Measurements from ENCODE around the gene BDH2.

Gene BDH2

DNA sequence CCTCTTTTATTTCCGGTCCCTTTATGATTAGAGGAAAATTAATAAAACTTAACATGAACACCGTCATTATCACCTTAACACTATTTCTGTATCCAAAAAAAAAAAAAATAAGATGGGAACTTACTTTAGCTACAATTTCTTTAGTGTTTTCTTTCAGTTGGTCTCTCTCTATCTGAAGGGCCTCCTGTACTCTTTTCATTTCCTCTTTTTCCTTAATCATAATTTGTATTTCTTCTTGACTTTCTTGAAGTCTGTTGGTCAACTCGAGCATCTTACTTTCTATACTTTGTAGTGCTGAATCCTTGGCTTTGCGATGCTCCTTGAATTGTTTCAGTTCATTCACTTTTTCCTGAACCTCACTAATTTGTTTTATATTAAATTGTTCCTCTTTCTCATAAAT lies 45.3 kb upstream of the BDH2 start:
- H3K4me3 ChIP-seq (ENCODE audit: low read depth, low read length) = no peak overlapping the region
- no peaks in the 10 kb centered on the region for H3K9me3 ChIP-seq (ENCODE audit: control insufficient read depth, insufficient read depth, low read depth, low read length)
- no peaks in the 10 kb centered on the region for H3K4me1 ChIP-seq (ENCODE audit: control insufficient read depth, insufficient read depth, low read length)
- ChIA-PET POLR2A (no interaction called here), CTCF (no interaction called here)
- TF ChIP-seq ZNF19 (tag by site-specific recombination; IDR thresholded peaks at IDR 0.05; ENCODE audit: low read depth) (no peak), ZNF830 (tag by site-specific recombination; IDR thresholded peaks at IDR 0.05; ENCODE audit: low read depth) (no peak), ZNF362 (tag by site-specific recombination; IDR thresholded peaks at IDR 0.05) (no peak), ZFP69B (tag by site-specific recombination; IDR thresholded peaks at IDR 0.05) (no peak), HOXC10 (CRISPR knock-in tag; IDR thresholded peaks at IDR 0.05) (no peak)
- TF ChIP-seq, protein P1, sequence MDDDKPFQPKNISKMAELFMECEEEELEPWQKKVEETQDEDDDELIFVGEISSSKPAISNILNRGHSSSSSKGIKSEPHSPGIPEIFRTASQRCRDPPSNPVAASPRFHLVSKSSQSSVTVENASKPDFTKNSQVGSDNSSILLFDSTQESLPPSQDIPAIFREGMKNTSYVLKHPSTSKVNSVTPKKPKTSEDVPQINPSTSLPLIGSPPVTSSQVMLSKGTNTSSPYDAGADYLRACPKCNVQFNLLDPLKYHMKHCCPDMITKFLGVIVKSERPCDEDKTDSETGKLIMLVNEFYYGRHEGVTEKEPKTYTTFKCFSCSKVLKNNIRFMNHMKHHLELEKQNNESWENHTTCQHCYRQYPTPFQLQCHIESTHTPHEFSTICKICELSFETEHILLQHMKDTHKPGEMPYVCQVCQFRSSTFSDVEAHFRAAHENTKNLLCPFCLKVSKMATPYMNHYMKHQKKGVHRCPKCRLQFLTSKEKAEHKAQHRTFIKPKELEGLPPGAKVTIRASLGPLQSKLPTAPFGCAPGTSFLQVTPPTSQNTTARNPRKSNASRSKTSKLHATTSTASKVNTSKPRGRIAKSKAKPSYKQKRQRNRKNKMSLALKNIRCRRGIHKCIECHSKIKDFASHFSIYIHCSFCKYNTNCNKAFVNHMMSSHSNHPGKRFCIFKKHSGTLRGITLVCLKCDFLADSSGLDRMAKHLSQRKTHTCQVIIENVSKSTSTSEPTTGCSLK (tag by site-specific recombination; IDR thresholded peaks at IDR 0.05) = no peak
- H3K36me3 ChIP-seq (ENCODE audit: control insufficient read depth in 2 of 2, insufficient read depth in 1 of 2, low read length in 2 of 2) = peaks cover 47 to 92% of the 10 kb centered on the region in 2 experiments
- no peak overlapping the region for H3K27ac ChIP-seq (ENCODE audit: extremely low read depth, low read depth, low read length)

DNA sequence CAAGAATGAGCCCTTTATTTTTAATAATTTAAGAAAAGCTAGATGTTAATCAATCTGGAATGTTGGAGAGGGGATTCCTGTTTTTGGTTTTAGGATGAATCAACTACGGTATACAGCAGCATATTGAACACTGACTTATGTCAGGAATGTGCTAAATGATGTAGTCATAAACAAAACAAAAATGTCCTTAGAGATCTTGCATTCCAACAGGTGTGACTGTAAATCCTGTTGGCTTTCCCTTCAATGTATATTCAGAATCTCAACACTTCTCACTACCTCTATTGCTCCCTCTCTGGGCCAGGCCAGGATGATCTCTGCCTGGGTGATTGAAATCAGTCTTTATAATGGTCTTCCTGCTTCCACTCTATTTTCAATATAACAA lies 37.8 kb upstream of the BDH2 start:
- TF ChIP-seq ZNF629 (tag by site-specific recombination; IDR thresholded peaks at IDR 0.05) = no peak
- no peak for TF ChIP-seq ZNF391 (tag by site-specific recombination; IDR thresholded peaks at IDR 0.05; ENCODE audit: borderline replicate concordance, low read depth)
- TF ChIP-seq ZNF639 (tag by site-specific recombination; IDR thresholded peaks at IDR 0.05) = no peak
- TF ChIP-seq ZSCAN5A (tag by site-specific recombination; IDR thresholded peaks at IDR 0.05) = no peak
- no peak for TF ChIP-seq ZNF426 (tag by site-specific recombination; IDR thresholded peaks at IDR 0.05)
- TF ChIP-seq ZNF416 (tag by site-specific recombination; IDR thresholded peaks at IDR 0.05) = no peak
- TF ChIP-seq ZSCAN23 (tag by site-specific recombination; IDR thresholded peaks at IDR 0.05) = no peak
- TF ChIP-seq YY1 (tag by site-specific recombination; IDR thresholded peaks at IDR 0.05) = no peak
- no peak for TF ChIP-seq ZNF776 (tag by site-specific recombination; IDR thresholded peaks at IDR 0.05; ENCODE audit: borderline replicate concordance)
- TF ChIP-seq, protein P2, sequence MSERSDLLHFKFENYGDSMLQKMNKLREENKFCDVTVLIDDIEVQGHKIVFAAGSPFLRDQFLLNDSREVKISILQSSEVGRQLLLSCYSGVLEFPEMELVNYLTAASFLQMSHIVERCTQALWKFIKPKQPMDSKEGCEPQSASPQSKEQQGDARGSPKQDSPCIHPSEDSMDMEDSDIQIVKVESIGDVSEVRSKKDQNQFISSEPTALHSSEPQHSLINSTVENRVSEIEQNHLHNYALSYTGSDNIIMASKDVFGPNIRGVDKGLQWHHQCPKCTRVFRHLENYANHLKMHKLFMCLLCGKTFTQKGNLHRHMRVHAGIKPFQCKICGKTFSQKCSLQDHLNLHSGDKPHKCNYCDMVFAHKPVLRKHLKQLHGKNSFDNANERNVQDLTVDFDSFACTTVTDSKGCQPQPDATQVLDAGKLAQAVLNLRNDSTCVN (tag by site-specific recombination; optimal IDR thresholded peaks at IDR 0.05) = no peak
- TF ChIP-seq PBX3 (CRISPR knock-in tag; IDR thresholded peaks at IDR 0.05) = no peak
- TF ChIP-seq ZNF24 (tag by site-specific recombination; IDR thresholded peaks at IDR 0.05) = no peak
- no peak for TF ChIP-seq ZNF18 (tag by site-specific recombination; IDR thresholded peaks at IDR 0.05)
- no peak for TF ChIP-seq ZNF157 (tag by site-specific recombination; IDR thresholded peaks at IDR 0.05)
- TF ChIP-seq ZNF600 (tag by site-specific recombination; IDR thresholded peaks at IDR 0.05) = no peak
- no peak for TF ChIP-seq IKZF3 (tag by site-specific recombination; IDR thresholded peaks at IDR 0.05)
- TF ChIP-seq ZNF571 (tag by site-specific recombination; IDR thresholded peaks at IDR 0.05) = no peak
- Histone ChIP-seq H3K27ac (ENCODE audit: extremely low read depth, low read depth, low read length) (no peak overlapping the region), H3K4me3 (ENCODE audit: low read depth, low read length) (no peak overlapping the region), H3K9me3 (ENCODE audit: control insufficient read depth, insufficient read depth, low read depth, low read length) (no peaks in the 10 kb centered on the region), H3K36me3 (ENCODE audit: control insufficient read depth in 2 of 2, insufficient read depth in 1 of 2, low read length in 2 of 2) (peaks cover 17 to 82% of the 10 kb centered on the region in 2 experiments), H3K4me1 (ENCODE audit: control insufficient read depth, insufficient read depth, low read length) (no peaks in the 10 kb centered on the region)
- ChIA-PET CTCF (no interaction called here), POLR2A (no interaction called here)
